GM10266 (cell line): ENCODE data around the gene TMEM252.

Experiments used
- DNase-seq: peaks from one replicate; pipeline ENCODE4 v3.0.0; 2012; ENCODE audit errors: extremely low spot score
- CTCF ChIP-seq: IDR thresholded peaks from 2 replicates; pipeline ENCODE4 v1.5.1; 2012; ENCODE audit warnings: mild to moderate bottlenecking, low read depth; ENCODE audit not compliant: control insufficient read depth, insufficient read depth; ENCODE audit errors: missing control alignments

The TMEM252 gene

GRCh38 chr9:68492806-68493205 is 47.9 kb downstream of the TMEM252 start:
- no peak for DNase-seq
- TF ChIP-seq CTCF = no peak

GRCh38 chr9:68489646-68490045 is 51.0 kb downstream of the TMEM252 start:
- TF ChIP-seq CTCF = no peak
- no peak for DNase-seq

GRCh38 chr9:68488126-68488525 is 52.6 kb downstream of the TMEM252 start:
- no peak for DNase-seq
- TF ChIP-seq CTCF = no peak
